ENCODE results near the gene FLRT2.

DNA sequence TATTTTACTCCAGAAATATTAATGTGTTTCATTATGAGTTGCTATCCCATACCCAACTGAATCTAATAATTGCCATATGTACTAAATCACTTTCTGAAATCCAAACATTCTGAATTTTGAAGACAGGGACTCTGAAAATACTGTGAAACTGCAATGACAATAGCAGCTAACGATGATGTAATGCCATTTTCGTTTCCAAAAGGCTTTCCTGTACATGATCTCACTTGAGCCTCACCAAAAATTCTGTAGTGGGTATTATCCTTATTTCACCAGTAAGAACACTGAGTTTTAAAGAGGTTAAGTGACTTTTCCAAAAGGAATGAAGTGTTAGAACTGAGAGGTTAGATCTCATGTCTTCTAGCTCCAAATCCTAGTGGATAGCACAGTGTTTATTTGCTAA is 133.3 kb downstream of the FLRT2 start:
- TF ChIP-seq CTCF (IDR thresholded peaks at IDR 0.05) (no peak), EZH2 (IDR thresholded peaks at IDR 0.05; ENCODE audit: borderline replicate concordance, insufficient read depth, low read depth, low read length, poor library complexity, severe bottlenecking) (no peak)

Measured in B cell (primary cell).